SH-SY5Y (cell line): ENCODE data around the gene IFNA10.
"Not testable (repeated sequence)": the region's sequence is repeated elsewhere in the genome, so short reads cannot be mapped to it uniquely, and the experiment has no call there.

Experiments
- GATA2 ChIP-seq: IDR thresholded peaks from 2 replicates; pipeline ENCODE4 v1.6.1; 2011; ENCODE audit warnings: mild to moderate bottlenecking, low read depth, low read length
- GATA3 ChIP-seq: IDR thresholded peaks from 2 replicates; pipeline ENCODE4 v1.6.1; 2011; ENCODE audit warnings: low read depth, mild to moderate bottlenecking, low read length, moderate library complexity

- not testable (repeated sequence) for TF ChIP-seq GATA2, GATA3
These were observed at the start of gene IFNA10 for GRCh38 chr9:21207043-21207442.
